NT2/D1 (cell line): ENCODE results near the gene KPNA5.

ENCODE experiments used
- SUZ12 ChIP-seq: IDR thresholded peaks from 2 replicates; pipeline ENCODE4 v1.6.1; 2011; ENCODE audit not compliant: insufficient read length, insufficient read depth; ENCODE audit errors: extremely low read depth
- YY1 ChIP-seq: IDR thresholded peaks from 2 replicates; pipeline ENCODE4 v1.6.1; 2011; ENCODE audit not compliant: insufficient read length, insufficient read depth
- ZNF274 ChIP-seq: IDR thresholded peaks from 2 replicates; pipeline ENCODE4 v1.6.1; 2011; ENCODE audit warnings: mild to moderate bottlenecking, low read depth, low read length

DNA sequence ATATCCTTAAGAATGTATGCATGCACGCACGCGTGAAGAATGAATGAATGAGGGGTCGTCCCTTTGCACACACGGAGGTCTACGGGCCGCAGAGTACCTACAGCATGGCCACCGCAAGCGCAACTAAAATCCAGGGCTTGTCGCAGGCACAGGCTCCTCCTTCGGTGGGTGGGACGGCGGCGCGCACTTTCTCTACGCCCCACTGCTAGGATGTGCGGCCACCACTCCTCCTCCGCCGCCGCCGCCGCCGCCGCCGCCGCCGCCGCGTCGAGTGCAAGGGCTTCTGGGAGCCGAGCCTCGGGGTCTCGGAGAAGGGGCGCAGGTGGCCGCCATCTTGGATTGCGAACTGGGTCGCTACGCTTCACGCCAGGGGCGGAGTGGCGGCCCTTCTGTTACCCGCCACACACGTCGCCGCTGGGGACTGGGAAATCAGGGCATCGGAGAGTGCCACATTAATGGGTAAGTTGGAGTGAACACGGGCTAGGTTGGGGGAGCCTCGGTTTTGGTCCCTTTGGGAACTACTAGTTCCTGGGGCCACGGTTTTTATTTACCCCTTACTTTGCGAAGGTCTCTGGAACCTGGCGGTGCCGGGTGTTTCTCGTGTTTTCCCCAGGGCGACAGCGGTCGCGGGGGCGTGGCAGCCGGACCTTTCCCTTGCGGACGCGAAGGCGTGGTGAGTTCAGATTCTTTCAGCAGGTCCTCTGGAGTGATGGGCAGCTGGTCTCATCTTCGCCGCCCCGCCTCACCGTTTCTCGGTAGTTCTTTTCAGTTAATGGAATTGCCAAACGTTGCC, at the start of gene KPNA5:
- TF ChIP-seq ZNF274 (no peak), YY1 (peak; percentile 74), SUZ12 (no peak)
